ENCODE results near the gene DYNLRB2. TPM values are rescaled to one million over a fixed set of nuclear protein-coding genes. Genes with fewer than 3 reads are reported as not detected.

DYNLRB2 gene
- under 1 TPM in 1 of 2 experiments, not detected in 1; 0.42 TPM for total RNA-seq

- POLR2A ChIA-PET: no interaction called here
- CTCF ChIA-PET: no interaction called here
Observed at GRCh38 chr16:80540516-80541305, at the start of gene DYNLRB2. Gene DYNLRB2 (plus strand): TSS chr16:80540993. CDS start chr16:80541077, 84 bp downstream.

GRCh38 chr16:80500116-80500859 is 40.5 kb upstream of the DYNLRB2 start:
- CTCF ChIA-PET: interaction anchor here (1.0 to 1.4 kb wide), 2 partner anchors 17 to 26 kb away, joined by 4 to 6 read pairs; no protein-coding TSS in a partner anchor
- POLR2A ChIA-PET: no interaction called here

GRCh38 chr16:80500961-80501525 is 39.8 kb upstream of the DYNLRB2 start:
- CTCF ChIA-PET: interaction anchor here (1.0 to 1.4 kb wide), 2 partner anchors 16 to 26 kb away, joined by 4 to 6 read pairs; no protein-coding TSS in a partner anchor

GRCh38 chr16:80503107-80503506 is 37.7 kb upstream of the DYNLRB2 start:
- ChIA-PET CTCF (interaction anchor here (0.6 kb wide), 1 partner anchor 24 kb away, joined by 3 read pairs; no protein-coding TSS in a partner anchor), POLR2A (no interaction called here)

More at GRCh38 chr16:80500961-80501525, 39.8 kb upstream of the DYNLRB2 start:
- POLR2A ChIA-PET: no interaction called here

GRCh38 chr16:80507538-80507937 is 33.3 kb upstream of the DYNLRB2 start:
- ChIA-PET POLR2A (no interaction called here), CTCF (no interaction called here)

GRCh38 chr16:80509872-80510271 is 30.9 kb upstream of the DYNLRB2 start:
- ChIA-PET CTCF (no interaction called here), POLR2A (no interaction called here)

- POLR2A ChIA-PET: no interaction called here
- CTCF ChIA-PET: no interaction called here
Observed at GRCh38 chr16:80511824-80512592, 28.8 kb upstream of the DYNLRB2 start.

GRCh38 chr16:80512593-80512853 is 28.3 kb upstream of the DYNLRB2 start:
- POLR2A ChIA-PET: no interaction called here
- CTCF ChIA-PET: no interaction called here

- CTCF ChIA-PET: interaction anchor here (0.6 kb wide), 1 partner anchor 348 kb away, joined by 4 read pairs; no protein-coding TSS in a partner anchor
- POLR2A ChIA-PET: no interaction called here
Observed at GRCh38 chr16:80515374-80515773, 25.4 kb upstream of the DYNLRB2 start.

- POLR2A ChIA-PET: no interaction called here
- CTCF ChIA-PET: interaction anchor here (1.4 to 1.6 kb wide), 2 partner anchors 9 to 17 kb away, joined by 4 to 8 read pairs; no protein-coding TSS in a partner anchor
Observed at GRCh38 chr16:80517846-80518245, 22.9 kb upstream of the DYNLRB2 start.

GRCh38 chr16:80518436-80518835 is 22.4 kb upstream of the DYNLRB2 start:
- POLR2A ChIA-PET: no interaction called here
- CTCF ChIA-PET: interaction anchor here (0.6 to 1.6 kb wide), 2 partner anchors 8 to 1122 kb away, joined by 4 to 8 read pairs; no protein-coding TSS in a partner anchor

GRCh38 chr16:80519189-80519588 is 21.6 kb upstream of the DYNLRB2 start:
- ChIA-PET POLR2A (no interaction called here), CTCF (interaction anchor here (0.6 kb wide), 1 partner anchor 1121 kb away, joined by 4 read pairs; no protein-coding TSS in a partner anchor)

GRCh38 chr16:80525420-80525819 is 15.4 kb upstream of the DYNLRB2 start:
- CTCF ChIA-PET: interaction anchor here (1.5 to 2.3 kb wide), 2 partner anchors 25 to 299 kb away, joined by 6 to 7 read pairs; no protein-coding TSS in a partner anchor
- POLR2A ChIA-PET: no interaction called here

- ChIA-PET CTCF (interaction anchor here (0.7 to 2.3 kb wide), 23 partner anchors 8 to 919 kb away, joined by 3 to 15 read pairs (median 4); no protein-coding TSS in a partner anchor), POLR2A (no interaction called here)
Observed at GRCh38 chr16:80526418-80527061, 14.3 kb upstream of the DYNLRB2 start.

- ChIA-PET POLR2A (interaction anchor here (0.6 kb wide), 1 partner anchor 89 kb away, joined by 3 read pairs; no protein-coding TSS in a partner anchor), CTCF (interaction anchor here (0.5 to 2.3 kb wide), 25 partner anchors 8 to 920 kb away, joined by 3 to 15 read pairs (median 4); no protein-coding TSS in a partner anchor)
Observed at GRCh38 chr16:80527297-80527696, 13.5 kb upstream of the DYNLRB2 start.

- ChIA-PET CTCF (no interaction called here), POLR2A (no interaction called here)
Observed at GRCh38 chr16:80530479-80530878, 10.3 kb upstream of the DYNLRB2 start.

- CTCF ChIA-PET: interaction anchor here (1.0 kb wide), 1 partner anchor 9 kb away, joined by 5 read pairs; no protein-coding TSS in a partner anchor
- POLR2A ChIA-PET: no interaction called here
Observed at GRCh38 chr16:80536238-80536637, 4.6 kb upstream of the DYNLRB2 start.

- CTCF ChIA-PET: no interaction called here
- POLR2A ChIA-PET: no interaction called here
Observed at GRCh38 chr16:80541306-80541694, 507 bp downstream of the DYNLRB2 start.

- ChIA-PET POLR2A (no interaction called here), CTCF (interaction anchor here (2.4 kb wide), 1 partner anchor 16 kb away, joined by 9 read pairs; no protein-coding TSS in a partner anchor)
Observed at GRCh38 chr16:80543162-80543561, 2.4 kb downstream of the DYNLRB2 start.

Measured in activated CD8-positive, alpha-beta memory T cell treated with anti-CD3 and anti-CD28 coated beads for 36 hours (primary cell).